Neural progenitor cell (in vitro differentiated cells): ENCODE measurements around the gene ADD3.

ENCODE experiments used
- CTCF ChIP-seq: fragments of 200-600 bp; sonication (generic); IDR thresholded peaks from 2 replicates; pipeline ENCODE4 v1.5.1; 2017; ENCODE audit warnings: antibody characterized with exemption, mild to moderate bottlenecking
- EZH2 ChIP-seq: fragments of 200-600 bp; sonication (generic); IDR thresholded peaks from 2 replicates; pipeline ENCODE4 v1.6.1; 2017; ENCODE audit warnings: antibody characterized with exemption, mild to moderate bottlenecking, moderate library complexity
- EZH2phosphoT487 ChIP-seq: fragments of 200-600 bp; sonication (generic); IDR thresholded peaks from 2 replicates; pipeline ENCODE4 v1.6.1; 2017; ENCODE audit warnings: antibody characterized with exemption

GRCh38 chr10:109973326-109973829, 34.4 kb upstream of the ADD3 start:
- TF ChIP-seq CTCF, result peak; percentile 14
- TF ChIP-seq EZH2, result no peak
- no peak for TF ChIP-seq EZH2phosphoT487
